ENCODE results near the gene PRRT3. TPM values are rescaled to one million over a fixed set of nuclear protein-coding genes. Genes with fewer than 3 reads are reported as not detected.

PRRT3 gene
- total and polyA plus RNA-seq, 2 donors (not counting 3 experiments of a cell fraction or from before 2014, with no cell fraction given), result 1.5 TPM

DNA sequence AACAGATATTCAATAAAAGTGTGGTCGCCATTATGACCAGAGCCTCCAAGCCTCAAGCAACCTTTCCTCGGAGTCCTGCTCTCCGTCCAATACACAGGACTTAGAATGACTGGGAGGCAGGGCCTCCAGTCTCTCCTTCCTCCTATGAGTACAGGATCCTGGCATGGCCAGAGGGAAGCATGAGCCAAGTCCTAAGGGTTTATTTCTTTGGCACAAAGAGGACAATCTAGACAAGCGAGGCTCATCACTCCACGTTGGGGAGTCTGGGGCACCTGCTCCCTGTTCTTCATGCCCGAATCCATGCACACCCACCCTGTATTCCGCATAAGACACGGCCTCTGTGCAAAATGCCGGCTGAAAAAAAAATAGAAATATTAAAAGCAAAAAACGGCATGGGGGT, 6.8 kb downstream of the PRRT3 start:
- intact Hi-C loops (cut with micrococcal nuclease) (loop anchor here (5.0 kb wide), 1 partner anchor 377 kb away; the partner anchor contains the start of gene SEC13), dilution Hi-C loops (cut with MboI; ENCODE audit: extremely low pct_ligation_motif_present, low sequenced_read_pairs) (no loop called here)
- Histone ChIP-seq H3K4me3 (replicated peaks in 1 of 3; ENCODE audit: insufficient read depth in 1 of 3, low read depth in 1 of 3, low read length in 3 of 3) (no peak overlapping the region), H3K27ac (ENCODE audit: insufficient read depth, low read depth, low read length) (no peak overlapping the region), H4K20me1 (replicated peaks; ENCODE audit: control insufficient read depth, extremely low read depth, insufficient read depth, low read length) (no peaks in the 10 kb centered on the region), H3K9ac (replicated peaks; ENCODE audit: extremely low read depth, insufficient read depth, low read length) (no peak overlapping the region), H3K4me2 (ENCODE audit: insufficient read depth, low read length) (no peak overlapping the region), H3K36me3 (ENCODE audit: control insufficient read depth in 2 of 2, extremely low read depth in 1 of 2, insufficient read depth in 2 of 2, low read length in 2 of 2) (peaks cover 0 to 3% of the 10 kb centered on the region in 2 experiments), H3K9me3 (replicated peaks; ENCODE audit: control insufficient read depth, insufficient read depth, low read length) (no peaks in the 10 kb centered on the region), H3K27me3 (ENCODE audit: control insufficient read depth in 2 of 2, insufficient read depth in 2 of 2, low read length in 2 of 2) (no peaks in the 10 kb centered on the region), H3K4me1 (ENCODE audit: control insufficient read depth, extremely low read depth, insufficient read depth, low read length) (peaks cover 3% of the 10 kb centered on the region), H2AFZ (ENCODE audit: low read depth, low read length) (no peak overlapping the region), H3K9me1 (replicated peaks; ENCODE audit: control insufficient read depth, extremely low read depth, insufficient read depth, low read length) (no peaks in the 10 kb centered on the region), H3K79me2 (ENCODE audit: control insufficient read depth, insufficient read depth, low read length) (no peaks in the 10 kb centered on the region)
- no peak for DNase-seq (ENCODE audit: low read depth, low spot score)
- FAIRE-seq, result no peak
- TF ChIP-seq MYC (IDR thresholded peaks at IDR 0.05; ENCODE audit: low read depth, low read length) (no peak), JUN (IDR thresholded peaks at IDR 0.05; ENCODE audit: borderline replicate concordance, insufficient read depth, insufficient read length, low read depth) (no peak)
- TF ChIP-seq, protein P1, sequence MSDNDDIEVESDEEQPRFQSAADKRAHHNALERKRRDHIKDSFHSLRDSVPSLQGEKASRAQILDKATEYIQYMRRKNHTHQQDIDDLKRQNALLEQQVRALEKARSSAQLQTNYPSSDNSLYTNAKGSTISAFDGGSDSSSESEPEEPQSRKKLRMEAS (IDR thresholded peaks at IDR 0.05; ENCODE audit: insufficient read depth, insufficient read length), result no peak
- ChIA-PET CTCF (interaction anchor here (0.6 to 2.5 kb wide), 12 partner anchors 13 to 296 kb away, joined by 3 to 105 read pairs (median 8); partner anchors contain the start of genes CRELD1, EMC3, FANCD2 and MTMR14), POLR2A (no interaction called here)
- no TSS peak for BruUV-seq (replicated peaks)

DNA sequence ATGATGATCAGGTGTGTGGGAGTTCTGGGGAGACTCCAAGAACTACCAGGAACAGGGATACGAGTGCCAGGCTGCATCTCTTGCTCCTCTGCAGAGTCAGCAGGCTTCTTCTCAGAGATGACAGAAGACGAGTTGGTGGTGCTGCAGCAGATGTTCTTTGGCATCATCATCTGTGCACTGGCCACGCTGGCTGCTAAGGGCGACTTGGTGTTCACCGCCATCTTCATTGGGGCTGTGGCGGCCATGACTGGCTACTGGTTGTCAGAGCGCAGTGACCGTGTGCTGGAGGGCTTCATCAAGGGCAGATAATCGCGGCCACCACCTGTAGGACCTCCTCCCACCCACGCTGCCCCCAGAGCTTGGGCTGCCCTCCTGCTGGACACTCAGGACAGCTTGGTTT, 7.9 kb downstream of the PRRT3 start:
- H3K4me3 ChIP-seq (replicated peaks in 1 of 3; ENCODE audit: insufficient read depth in 1 of 3, low read depth in 1 of 3, low read length in 3 of 3), result no peak overlapping the region
- FAIRE-seq, result no peak
- DNase-seq (ENCODE audit: low read depth, low spot score), result no peak
- CTCF ChIA-PET, result interaction anchor here (1.0 kb wide), 1 partner anchor 11 kb away, joined by 4 read pairs; the partner anchor contains the start of gene CRELD1
- H2AFZ ChIP-seq (ENCODE audit: low read depth, low read length), result no peak overlapping the region
- no peaks in the 10 kb centered on the region for H3K79me2 ChIP-seq (ENCODE audit: control insufficient read depth, insufficient read depth, low read length)
- no peak overlapping the region for H3K9ac ChIP-seq (replicated peaks; ENCODE audit: extremely low read depth, insufficient read depth, low read length)
- peaks cover 3% of the 10 kb centered on the region for H3K4me1 ChIP-seq (ENCODE audit: control insufficient read depth, extremely low read depth, insufficient read depth, low read length)
- POLR2A ChIA-PET, result no interaction called here
- intact Hi-C loops (cut with micrococcal nuclease), result no loop called here
- peaks cover 0 to 3% of the 10 kb centered on the region in 2 experiments for H3K36me3 ChIP-seq (ENCODE audit: control insufficient read depth in 2 of 2, extremely low read depth in 1 of 2, insufficient read depth in 2 of 2, low read length in 2 of 2)
- no peaks in the 10 kb centered on the region for H3K27me3 ChIP-seq (ENCODE audit: control insufficient read depth in 2 of 2, insufficient read depth in 2 of 2, low read length in 2 of 2)
- no peaks in the 10 kb centered on the region for H3K9me3 ChIP-seq (replicated peaks; ENCODE audit: control insufficient read depth, insufficient read depth, low read length)
- no peaks in the 10 kb centered on the region for H4K20me1 ChIP-seq (replicated peaks; ENCODE audit: control insufficient read depth, extremely low read depth, insufficient read depth, low read length)
- H3K27ac ChIP-seq (ENCODE audit: insufficient read depth, low read depth, low read length), result no peak overlapping the region
- H3K9me1 ChIP-seq (replicated peaks; ENCODE audit: control insufficient read depth, extremely low read depth, insufficient read depth, low read length), result no peaks in the 10 kb centered on the region
- TF ChIP-seq FOS (IDR thresholded peaks at IDR 0.05; ENCODE audit: borderline replicate concordance, insufficient read depth, low read length), result no peak
- H3K4me2 ChIP-seq (ENCODE audit: insufficient read depth, low read length), result no peak overlapping the region
- dilution Hi-C loops (cut with MboI; ENCODE audit: extremely low pct_ligation_motif_present, low sequenced_read_pairs), result no loop called here
- BruUV-seq (replicated peaks), result no TSS peak
